ENCODE results near the gene GNB1. TPM values are rescaled to one million over a fixed set of nuclear protein-coding genes. Genes with fewer than 3 reads are reported as not detected.

Gene GNB1
- total and polyA plus RNA-seq, 2 experiments from 2014 or later = 134 to 175 TPM

GRCh38 chr1:1892763-1893120 lies 1.9 kb upstream of the GNB1 start:
- Histone ChIP-seq H3K27ac (no peak overlapping the region), H3K36me3 (replicated peaks; ENCODE audit: insufficient read depth, low read depth) (no peaks in the 10 kb centered on the region), H3K4me2 (peak overlapping the region; percentile 96), H3K79me2 (peaks cover 43% of the 10 kb centered on the region), H4K20me1 (ENCODE audit: insufficient read depth, poor library complexity, severe bottlenecking) (peaks cover 23% of the 10 kb centered on the region), H3K9me3 (ENCODE audit: low read depth) (no peaks in the 10 kb centered on the region), H3K27me3 (no peaks in the 10 kb centered on the region), H2AFZ (no peak overlapping the region), H3K4me3 (no peak overlapping the region), H3K9me2 (replicated peaks; ENCODE audit: insufficient read depth) (no peaks in the 10 kb centered on the region), H3K4me1 (ENCODE audit: insufficient read depth) (peaks cover 44% of the 10 kb centered on the region)
- no peak for TF ChIP-seq EZH2 (IDR thresholded peaks at IDR 0.05; ENCODE audit: borderline replicate concordance)
- TF ChIP-seq CTCF (IDR thresholded peaks at IDR 0.05; ENCODE audit: poor library complexity) = no peak
- TF ChIP-seq EZH2phosphoT487 (IDR thresholded peaks at IDR 0.05; ENCODE audit: low read depth, severe bottlenecking, unreplicated experiment) = no peak
- WGBS (ENCODE audit: low lambda C conversion rate, missing lambda C conversion rate) = 85% methylated on average over 7 of the region's 7 CpGs
- DNase-seq (ENCODE audit: low spot score) = no peak

- no peak for DNase-seq (ENCODE audit: low spot score)
- TF ChIP-seq CTCF (IDR thresholded peaks at IDR 0.05; ENCODE audit: poor library complexity) = no peak
- TF ChIP-seq EZH2 (IDR thresholded peaks at IDR 0.05; ENCODE audit: borderline replicate concordance) = no peak
- TF ChIP-seq EZH2phosphoT487 (IDR thresholded peaks at IDR 0.05; ENCODE audit: low read depth, severe bottlenecking, unreplicated experiment) = no peak
- Histone ChIP-seq H3K4me1 (ENCODE audit: insufficient read depth) (peaks cover 47% of the 10 kb centered on the region), H3K27me3 (no peaks in the 10 kb centered on the region), H3K4me2 (peak overlapping the region; percentile 96), H3K9me2 (replicated peaks; ENCODE audit: insufficient read depth) (no peaks in the 10 kb centered on the region), H3K36me3 (replicated peaks; ENCODE audit: insufficient read depth, low read depth) (no peaks in the 10 kb centered on the region), H2AFZ (peak overlapping the region; percentile 78), H3K27ac (peak overlapping the region; percentile 99), H3K9me3 (ENCODE audit: low read depth) (no peaks in the 10 kb centered on the region), H3K4me3 (peak overlapping the region; percentile 66), H4K20me1 (ENCODE audit: insufficient read depth, poor library complexity, severe bottlenecking) (peaks cover 28% of the 10 kb centered on the region), H3K79me2 (peaks cover 48% of the 10 kb centered on the region)
- WGBS (ENCODE audit: low lambda C conversion rate, missing lambda C conversion rate) = 87% methylated on average over 21 of the region's 21 CpGs
Observed at GRCh38 chr1:1892079-1892762, 1.3 kb upstream of the GNB1 start.

- Histone ChIP-seq H3K27me3 (no peaks in the 10 kb centered on the region), H3K4me1 (ENCODE audit: insufficient read depth) (peaks cover 47% of the 10 kb centered on the region), H4K20me1 (ENCODE audit: insufficient read depth, poor library complexity, severe bottlenecking) (peaks cover 35% of the 10 kb centered on the region), H3K36me3 (replicated peaks; ENCODE audit: insufficient read depth, low read depth) (no peaks in the 10 kb centered on the region), H3K9me2 (replicated peaks; ENCODE audit: insufficient read depth) (no peaks in the 10 kb centered on the region), H2AFZ (peak overlapping the region; percentile 78), H3K27ac (peak overlapping the region; percentile 99), H3K4me3 (peak overlapping the region; percentile 66), H3K4me2 (peak overlapping the region; percentile 96), H3K9me3 (ENCODE audit: low read depth) (no peaks in the 10 kb centered on the region), H3K79me2 (peaks cover 55% of the 10 kb centered on the region)
- TF ChIP-seq CTCF (IDR thresholded peaks at IDR 0.05; ENCODE audit: poor library complexity) (no peak), EZH2phosphoT487 (IDR thresholded peaks at IDR 0.05; ENCODE audit: low read depth, severe bottlenecking, unreplicated experiment) (no peak), EZH2 (IDR thresholded peaks at IDR 0.05; ENCODE audit: borderline replicate concordance) (no peak)
- WGBS (ENCODE audit: low lambda C conversion rate, missing lambda C conversion rate) = 5% methylated on average over 23 of the region's 59 CpGs
- peak; percentile 81 for DNase-seq (ENCODE audit: low spot score)
Observed at GRCh38 chr1:1891349-1892078, 627 bp upstream of the GNB1 start.
